Activated CD4-positive, alpha-beta T cell treated with anti-CD3 and anti-CD28 coated beads for 48 hours (primary cell): Measurements from ENCODE around the gene KCNH1.
A peak's percentile ranks its signal among the peaks of the same experiment; 100 is the strongest.

Experiments
- DNase-seq: peaks from one replicate; pipeline ENCODE4 v3.0.0-alpha.2; 2020

Gene KCNH1

DNA sequence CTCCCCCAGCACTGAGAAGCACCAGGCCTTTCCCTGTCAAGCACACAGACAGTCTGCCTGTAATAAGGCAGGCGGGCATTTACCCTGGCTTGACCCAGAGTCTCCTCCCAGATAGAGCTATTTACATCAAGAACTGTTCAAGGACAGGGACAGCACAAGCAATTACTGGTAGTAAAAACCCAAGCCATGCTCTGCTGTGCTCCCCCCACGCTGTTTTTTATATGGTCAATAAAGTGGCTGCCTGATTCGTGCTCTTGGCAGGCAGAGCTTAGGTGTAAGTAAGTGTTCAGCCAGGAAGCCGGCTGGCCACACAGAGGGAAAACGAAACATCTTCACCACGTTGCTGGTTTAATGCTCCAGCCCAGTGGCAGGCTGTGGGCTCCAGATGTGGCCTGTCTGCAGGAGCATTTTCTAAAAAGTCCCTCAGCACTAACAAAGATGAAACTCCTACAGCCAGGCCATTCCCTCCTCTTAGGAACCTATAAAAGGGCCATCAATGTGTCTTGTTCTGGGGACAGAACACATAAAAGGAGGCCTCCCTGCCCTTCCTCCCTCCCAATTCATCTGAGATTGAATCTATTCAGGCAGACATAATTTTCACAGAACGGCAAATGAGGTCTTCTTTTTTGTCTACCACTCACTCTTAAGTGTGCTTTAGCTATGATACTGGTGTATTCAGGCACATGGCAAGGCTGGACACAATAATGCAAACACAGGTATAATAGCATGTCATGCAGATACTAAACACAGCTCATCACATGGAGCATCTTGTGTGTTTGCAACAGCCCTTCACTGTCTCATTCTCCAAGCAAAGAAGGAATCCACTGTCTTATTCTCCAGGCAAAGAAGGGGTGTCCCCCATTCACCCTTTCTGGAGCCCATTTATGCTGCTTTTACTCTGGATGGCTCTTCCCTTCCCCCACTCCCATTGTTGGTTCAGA is 426.4 kb downstream of the KCNH1 start:
- DNase-seq: no peak

DNA sequence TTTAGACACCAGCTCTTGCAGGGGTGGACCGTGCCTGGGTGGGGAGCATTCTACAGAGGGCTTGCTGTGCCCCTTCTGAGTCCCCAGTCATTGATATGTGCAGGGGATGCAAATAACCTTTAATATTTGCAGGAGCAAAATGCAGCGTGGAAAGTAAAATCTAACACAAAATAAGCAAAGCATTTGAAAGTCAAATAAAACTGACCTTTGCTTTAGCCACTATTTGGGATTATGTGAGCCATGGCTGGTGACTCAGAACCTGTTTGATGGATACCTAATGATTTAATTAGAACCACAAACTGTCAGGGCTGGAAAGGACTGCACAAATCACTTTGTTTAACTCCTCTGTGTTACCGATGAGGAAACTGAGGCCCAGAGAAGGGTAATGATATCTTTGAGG is 427.7 kb downstream of the KCNH1 start:
- no peak for DNase-seq

DNA sequence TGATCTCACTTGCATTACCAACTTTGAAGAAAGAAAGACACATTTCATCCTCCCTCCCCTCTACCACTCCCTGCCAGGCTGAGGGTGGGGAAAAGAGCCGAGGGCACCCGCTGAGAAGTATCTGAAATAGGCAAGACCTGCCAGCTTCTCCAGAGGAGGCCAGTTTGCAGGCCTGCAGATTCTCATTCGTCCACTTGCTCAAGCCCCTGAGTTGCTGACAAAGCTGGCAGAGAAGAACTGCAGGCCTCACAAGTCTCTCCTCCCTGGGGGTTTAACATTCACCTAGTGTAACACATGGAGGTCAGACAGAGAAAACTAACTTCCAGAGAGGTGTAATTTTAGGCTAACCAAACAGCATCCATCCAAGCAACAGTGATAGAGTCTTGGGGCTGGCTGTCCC is 428.9 kb downstream of the KCNH1 start:
- DNase-seq: no peak

DNA sequence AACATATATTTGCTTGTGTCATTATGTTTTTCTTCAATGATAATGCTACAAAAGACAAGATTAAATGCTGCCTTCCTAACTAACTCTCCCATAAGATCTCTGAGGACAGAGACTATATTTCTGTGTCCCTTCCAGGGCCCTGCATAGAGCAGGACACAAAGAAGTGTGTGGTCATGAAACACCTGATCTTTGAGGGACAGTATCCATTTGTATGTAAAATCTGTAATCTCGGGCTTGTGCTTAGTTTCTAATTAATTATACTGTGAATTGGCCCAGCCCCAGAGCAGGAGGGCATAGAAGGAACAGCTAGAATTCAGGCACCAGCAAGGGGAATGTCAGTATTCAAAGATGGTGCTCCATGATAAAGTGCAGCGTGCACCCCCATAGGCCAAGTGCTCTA is 430.4 kb downstream of the KCNH1 start:
- no peak for DNase-seq

DNA sequence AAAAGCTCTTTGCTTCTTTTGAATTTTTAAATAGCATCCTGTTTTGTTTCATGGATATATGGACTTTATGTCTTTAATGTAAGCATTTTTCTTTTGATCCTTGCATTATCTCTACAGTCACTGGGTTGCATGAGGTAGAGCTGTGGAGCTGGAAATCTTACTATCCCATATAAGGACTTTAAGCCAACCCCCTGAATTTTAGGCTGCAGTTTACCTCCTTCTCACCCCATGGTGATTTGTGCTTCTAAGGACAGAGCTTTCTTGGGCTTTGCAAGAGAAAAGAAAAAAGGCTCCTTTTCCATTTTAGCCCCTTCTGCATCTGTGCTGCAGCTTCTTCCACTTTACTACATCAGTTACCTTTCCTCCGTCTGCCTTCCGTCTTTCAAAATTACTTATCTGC is 431.4 kb downstream of the KCNH1 start:
- DNase-seq: no peak

GRCh38 chr1:210700511-210700910 is 433.4 kb downstream of the KCNH1 start:
- no peak for DNase-seq

GRCh38 chr1:210700083-210700482 is 433.9 kb downstream of the KCNH1 start:
- DNase-seq: no peak

DNA sequence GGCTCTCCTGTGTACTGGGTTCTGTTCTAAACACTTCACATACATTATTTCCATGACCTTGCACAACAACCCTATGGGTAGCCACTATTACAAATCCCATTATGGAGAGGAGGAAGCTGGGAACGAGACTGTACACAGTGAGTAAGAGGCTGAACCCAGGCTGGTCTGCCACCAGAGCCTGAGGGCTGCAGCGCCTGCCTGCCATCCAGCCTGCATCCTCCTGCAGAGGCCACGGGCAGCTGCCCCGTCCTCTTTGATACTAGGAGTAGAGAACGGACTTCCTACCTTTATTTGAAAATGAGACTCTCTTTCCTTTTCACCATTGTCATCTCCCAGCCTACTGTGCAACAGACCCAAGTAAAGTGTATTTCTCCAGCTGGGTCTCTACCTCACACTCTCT is 435.3 kb downstream of the KCNH1 start:
- no peak for DNase-seq

- DNase-seq: no peak
Observed at GRCh38 chr1:210697185-210697584, 436.8 kb downstream of the KCNH1 start.

GRCh38 chr1:210696709-210697108 is 437.2 kb downstream of the KCNH1 start:
- peak; percentile 12 for DNase-seq

DNA sequence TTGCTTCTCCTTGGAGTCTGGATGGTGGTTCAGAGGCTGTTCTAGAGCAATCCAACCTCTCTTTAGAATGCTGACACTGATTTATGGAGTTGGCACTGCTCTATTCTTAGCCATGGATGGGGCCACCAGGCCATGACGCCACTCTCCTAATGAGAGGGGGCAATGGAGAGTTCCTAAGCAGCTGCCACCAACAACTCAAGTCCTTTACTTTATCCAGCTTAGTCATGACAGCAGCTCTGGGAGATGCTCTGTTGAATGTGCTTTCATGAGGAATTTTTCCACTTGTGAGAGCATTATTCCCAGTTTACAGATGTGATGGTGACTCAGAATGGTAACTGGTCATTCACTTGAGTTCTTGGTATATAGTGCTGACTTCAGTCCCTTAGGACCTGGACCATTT is 438.9 kb downstream of the KCNH1 start:
- no peak for DNase-seq

GRCh38 chr1:210692796-210693195 is 441.2 kb downstream of the KCNH1 start:
- DNase-seq: no peak

DNA sequence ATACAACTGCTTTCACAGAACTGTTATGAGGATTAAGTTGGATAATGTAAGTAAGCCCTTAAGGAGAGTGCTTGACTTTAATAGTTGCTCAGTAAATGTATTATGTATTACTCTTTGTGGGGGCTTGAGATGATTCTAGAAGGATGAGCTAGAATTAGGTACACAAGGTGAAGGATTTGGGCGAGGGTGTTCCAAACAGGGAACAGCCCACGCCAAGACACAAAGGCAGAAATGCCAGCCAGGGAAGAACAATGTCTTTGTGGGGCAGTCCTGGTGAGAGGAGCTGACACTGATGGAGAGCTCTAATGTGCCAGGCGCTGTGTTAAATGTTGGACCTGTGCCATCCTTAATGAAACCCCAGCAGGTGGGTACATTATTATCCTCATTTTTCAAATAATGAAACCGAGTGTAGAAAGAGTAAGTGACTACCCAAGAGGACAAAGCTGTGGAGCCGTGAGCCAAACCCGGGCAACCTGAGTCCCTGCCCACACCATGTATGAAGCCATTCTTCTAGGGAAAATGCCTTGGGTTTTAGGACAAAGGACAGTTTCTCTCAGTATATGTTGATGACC is 442.8 kb downstream of the KCNH1 start:
- DNase-seq: no peak

DNA sequence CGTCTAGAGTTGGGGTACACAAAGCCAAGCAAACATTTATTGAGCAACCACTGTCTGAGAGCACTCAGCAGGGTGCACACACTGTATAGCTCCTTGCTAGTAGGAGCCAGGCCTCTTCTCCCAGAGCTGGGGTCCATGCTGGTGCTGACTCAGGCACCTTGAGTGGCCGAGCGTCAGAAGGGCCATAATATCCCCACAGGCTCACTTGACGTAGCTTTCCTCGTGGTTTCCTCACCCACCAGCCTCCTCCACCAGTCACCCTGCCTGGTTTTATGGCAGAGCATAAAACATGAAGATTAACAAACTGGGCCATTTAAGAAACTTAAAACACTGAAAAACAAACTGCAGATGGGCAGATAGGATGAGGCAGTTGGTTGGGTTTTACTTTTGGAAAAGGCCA is 443.7 kb downstream of the KCNH1 start:
- no peak for DNase-seq

GRCh38 chr1:210689826-210690225 is 444.1 kb downstream of the KCNH1 start:
- no peak for DNase-seq

GRCh38 chr1:210688512-210689234 is 445.3 kb downstream of the KCNH1 start:
- DNase-seq: no peak

DNA sequence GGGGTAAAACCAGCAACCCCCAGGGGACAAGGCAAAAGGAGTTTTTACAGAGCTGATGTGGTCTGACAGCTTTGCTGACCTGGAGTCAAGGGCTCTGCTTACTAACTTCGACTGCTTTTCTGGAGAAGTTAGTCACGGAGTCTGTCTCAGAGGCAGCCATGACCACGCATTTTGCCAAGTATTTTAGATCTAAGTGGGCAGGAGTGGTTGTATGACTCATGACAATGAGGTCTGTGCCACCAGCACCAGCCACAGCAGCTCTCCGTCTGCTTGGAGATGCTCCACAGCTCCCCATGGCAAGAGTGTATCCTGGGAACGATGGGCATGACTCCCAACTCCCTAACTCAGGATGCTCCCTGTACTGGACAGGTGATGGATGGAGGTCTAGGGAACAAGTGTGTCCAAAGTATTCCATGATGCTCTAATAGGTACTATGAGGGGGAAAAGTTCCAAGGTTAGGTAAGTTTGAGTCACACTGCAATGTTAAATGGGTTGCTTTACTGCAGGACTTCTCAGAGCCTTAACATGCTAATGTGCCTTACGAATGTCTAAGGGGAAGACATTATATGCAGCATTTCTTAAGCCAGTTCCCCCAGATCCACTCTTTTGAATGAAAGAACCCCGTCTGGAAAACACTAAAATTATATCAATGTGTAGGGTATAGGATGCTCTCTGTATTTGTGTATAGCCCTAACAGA is 446.2 kb downstream of the KCNH1 start:
- peak; percentile 8 for DNase-seq

DNA sequence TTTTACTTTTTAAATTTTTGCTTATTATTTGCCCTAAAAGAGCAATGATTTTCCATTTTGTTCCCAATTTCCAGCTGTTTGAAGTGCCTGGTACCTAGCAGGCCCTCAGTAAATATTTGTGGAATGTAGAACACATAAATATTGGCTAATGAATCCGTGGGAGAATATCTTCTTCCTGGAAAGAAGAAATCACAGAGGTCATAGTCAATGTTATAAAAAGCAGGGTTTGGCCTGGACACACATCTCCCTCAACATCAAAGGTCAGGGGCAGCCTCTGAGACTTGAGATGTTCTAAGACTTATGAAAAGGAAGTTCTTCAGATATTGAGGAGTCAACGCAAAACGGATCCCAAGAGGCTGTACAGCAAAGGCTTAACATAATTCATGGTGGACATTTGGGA is 447.1 kb downstream of the KCNH1 start:
- no peak for DNase-seq

GRCh38 chr1:210685295-210685650 is 448.7 kb downstream of the KCNH1 start:
- DNase-seq: no peak

DNA sequence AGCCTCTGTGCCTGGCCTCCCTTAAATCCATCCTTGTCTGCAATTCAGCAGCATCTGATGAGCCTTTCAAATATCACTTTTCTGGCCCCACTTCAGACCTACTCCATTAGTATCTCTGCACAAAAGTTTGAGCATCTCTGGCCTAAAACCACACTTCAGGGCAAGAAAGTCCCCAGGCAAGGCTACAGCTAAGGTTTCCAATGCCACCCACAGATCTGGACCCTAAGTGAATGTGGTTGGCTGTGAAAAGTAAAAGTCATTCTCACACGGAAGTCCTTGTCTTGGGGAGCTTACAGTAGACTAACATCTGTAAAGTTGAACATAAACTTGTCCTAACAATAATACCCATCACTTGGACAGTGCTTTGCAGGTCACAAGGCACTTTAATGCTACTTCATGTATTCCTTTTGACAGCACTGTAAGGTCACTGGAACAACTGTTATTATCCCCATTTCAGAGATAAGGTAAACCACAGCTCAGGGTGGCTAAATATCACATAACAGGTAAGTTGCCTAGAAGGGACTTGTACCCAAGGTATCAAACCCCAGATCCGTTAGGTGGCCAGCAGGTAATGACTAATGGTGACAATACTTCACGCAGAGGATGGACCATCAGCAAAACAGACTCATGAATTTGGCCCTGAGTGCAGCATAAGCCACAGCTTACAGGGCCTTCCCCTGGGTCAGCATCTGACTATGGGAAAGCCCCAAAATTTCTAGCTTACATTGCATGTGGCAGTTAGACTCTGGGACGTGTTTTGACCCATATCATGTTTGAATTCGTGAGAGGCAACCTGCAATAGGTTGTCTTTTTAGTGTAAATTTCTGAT is 449.3 kb downstream of the KCNH1 start:
- DNase-seq: no peak

DNA sequence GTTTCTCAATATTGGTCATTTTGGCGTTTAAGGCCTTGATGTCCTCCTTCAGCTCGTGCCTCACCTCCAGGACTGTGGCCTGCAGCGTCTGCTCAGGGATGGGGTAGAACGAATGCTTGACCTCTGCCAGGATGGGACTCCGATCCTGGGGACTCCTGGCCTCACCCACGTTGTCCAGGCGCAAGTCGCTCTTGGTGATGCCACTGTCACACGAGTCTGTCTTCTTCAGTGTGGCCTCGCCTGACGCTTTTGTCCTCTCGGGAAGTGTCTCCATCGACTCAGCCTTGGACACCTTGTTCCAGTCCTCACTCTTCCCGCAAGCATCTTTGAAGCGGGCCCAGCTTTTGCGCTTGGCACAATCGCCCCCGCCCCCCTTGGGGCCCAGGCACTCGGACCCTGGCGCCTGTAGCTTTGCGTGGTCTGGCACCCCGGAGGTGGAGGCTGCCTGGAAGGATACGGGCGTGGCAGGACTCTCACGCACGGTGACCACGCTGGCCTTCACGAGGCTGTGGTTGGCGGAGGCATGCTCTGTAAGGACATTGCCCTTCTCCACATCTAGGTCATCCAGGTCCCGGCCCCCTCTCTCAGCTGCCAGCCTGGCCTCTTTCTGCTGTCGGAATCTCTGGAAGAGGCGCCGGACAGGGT is 450.4 kb downstream of the KCNH1 start:
- no peak for DNase-seq

- DNase-seq: no peak
Observed at GRCh38 chr1:210681158-210681557, 452.8 kb downstream of the KCNH1 start.
